CD4-positive, CD25-positive, alpha-beta regulatory T cell (primary cell): ENCODE measurements around the gene CCDC28A. TPM values are rescaled to one million over a fixed set of nuclear protein-coding genes. Genes with fewer than 3 reads are reported as not detected.

Experiments
- polyA plus RNA-seq, 4 donors: library from polyadenylated mRNA; unstranded; fragments of 300-500 nt; fragmentation: Illumina TruSeq; gene quantifications; one replicate each; pipeline ENCODE4 v1.2.3, GENCODE V29; 2021
- total RNA-seq: library from RNA; stranded (reverse); gene quantifications from one replicate; pipeline ENCODE4 v1.2.3, GENCODE V29; 2022

Gene CCDC28A
- total and polyA plus RNA-seq, 5 donors from 2014 or later = 27.2 to 112 (median 78.3) TPM

Other genes with a start within 250 kb of the CCDC28A start
- not detected for gene ECT2L, start 22.3 kb downstream of the CCDC28A start, total RNA-seq
- gene ECT2L, start 22.3 kb downstream of the CCDC28A start, polyA plus RNA-seq = under 1 TPM in 3 of 4 donors, not detected in 1; 0.03 to 0.10 (median 0.09) TPM
- 55.4 TPM for gene REPS1, start 214.5 kb downstream of the CCDC28A start, total RNA-seq
- 10 to 100 TPM; 16.1 to 25.8 (median 24.2) TPM for gene REPS1, start 214.5 kb downstream of the CCDC28A start, polyA plus RNA-seq